ENCODE data around the gene SOX15.
A peak's percentile ranks its signal among the peaks of the same experiment; 100 is the strongest.
"Not testable (repeated sequence)": the region's sequence is repeated elsewhere in the genome, so short reads cannot be mapped to it uniquely, and the experiment has no call there.

Gene SOX15
- 0 to 0.54 (median 0.12) reads per million in 4 donors for total RNA-seq

GRCh38 chr17:7589891-7590691 lies at the start of gene SOX15:
TSS of gene SOX15 (minus strand) at chr17:7590094. CDS start at chr17:7589676, 418 bp downstream.
- no peak for DNase-seq

DNA sequence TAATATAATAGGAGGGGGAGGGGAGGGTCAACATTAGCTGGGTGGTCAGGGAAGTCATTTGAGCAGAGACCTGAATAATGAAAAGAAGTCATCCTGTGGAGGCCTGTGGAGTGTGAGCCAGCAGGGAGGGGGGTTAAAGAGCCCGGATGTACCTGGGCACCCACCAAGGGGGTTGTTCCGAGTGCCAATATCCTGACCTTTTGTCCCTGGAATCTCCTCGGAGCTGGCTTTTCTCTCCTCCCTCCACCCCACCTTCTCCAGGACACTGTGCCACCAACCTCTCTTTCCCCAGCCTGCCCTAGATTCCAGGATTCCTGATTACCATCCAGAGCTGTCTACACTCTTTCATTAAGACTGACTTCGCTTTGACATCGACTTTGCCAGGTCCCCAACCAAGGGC lies 46.3 kb upstream of the SOX15 start:
- no peak for DNase-seq

- DNase-seq = no peak
These were observed 44.5 kb upstream of the SOX15 start for GRCh38 chr17:7634384-7634783.

DNA sequence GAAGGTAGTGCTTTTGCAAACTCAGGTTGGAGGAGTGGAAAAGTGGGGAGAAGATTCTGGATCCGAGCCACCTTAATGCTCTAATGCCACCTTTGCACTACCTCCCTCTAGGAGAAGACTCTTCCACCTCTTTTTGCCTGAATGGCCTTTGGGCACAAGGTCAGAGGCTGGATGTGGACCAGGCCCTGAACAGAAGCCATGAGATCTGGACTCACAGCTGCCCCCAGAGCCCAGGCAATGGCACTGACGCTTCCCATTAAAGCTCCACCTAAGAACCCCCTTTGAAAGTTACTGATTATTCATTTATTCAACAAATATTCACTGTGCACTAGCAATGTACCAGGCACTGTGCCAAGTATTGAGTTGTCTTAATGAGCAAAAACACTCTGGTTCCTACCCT lies 43.2 kb upstream of the SOX15 start:
- DNase-seq = no peak

GRCh38 chr17:7632492-7632894 lies 42.6 kb upstream of the SOX15 start:
- peak in 1 of 5 donors; percentile 54 for DNase-seq

DNA sequence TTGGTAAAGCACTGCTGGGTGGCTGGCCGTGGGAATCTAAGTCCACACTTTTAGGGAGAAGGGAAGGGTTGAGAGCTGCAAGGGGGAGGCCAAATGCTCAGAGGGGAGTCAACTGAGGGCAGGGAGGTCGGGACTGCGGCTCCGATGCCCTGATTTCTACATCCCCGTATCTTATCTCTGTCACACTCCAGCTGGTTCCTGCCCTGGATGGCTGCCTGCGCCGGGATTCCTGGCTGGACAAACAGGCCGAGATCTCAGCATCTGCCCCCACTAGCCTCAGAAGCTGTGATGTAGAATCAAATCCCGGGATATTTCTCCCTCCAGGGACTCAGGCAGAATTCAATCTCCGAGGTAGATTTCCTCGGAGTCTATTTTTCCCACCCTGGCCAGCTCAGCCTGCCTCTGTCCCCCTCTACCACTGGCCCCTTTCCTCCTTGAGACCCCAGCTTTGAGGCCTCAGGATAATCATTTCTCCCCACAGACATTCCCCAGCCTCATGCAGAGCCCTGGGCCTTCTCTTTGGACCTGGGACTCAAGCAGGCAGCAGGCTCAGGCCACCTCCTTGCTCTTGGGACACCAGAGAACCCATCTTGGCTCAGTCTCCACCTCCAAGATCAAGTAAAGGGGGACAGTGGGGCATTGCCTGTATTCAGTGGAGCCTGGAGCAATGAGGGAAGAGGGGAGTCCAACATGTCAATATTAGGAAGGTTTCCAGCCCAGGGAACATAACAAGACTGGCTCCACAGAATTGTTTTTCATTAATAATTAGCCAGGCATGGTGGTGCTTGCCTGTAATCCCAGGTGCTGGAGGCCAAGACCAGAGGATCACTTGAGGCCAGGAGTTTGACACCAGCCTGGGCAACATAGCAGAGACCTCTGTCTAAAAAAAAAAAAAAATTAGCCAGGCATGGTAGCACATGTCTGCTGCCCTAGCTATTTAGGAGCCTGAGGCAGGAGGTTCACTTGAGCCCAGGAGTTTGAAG lies 41.8 kb upstream of the SOX15 start:
- no peak for DNase-seq

GRCh38 chr17:7629939-7630571 lies 40.2 kb upstream of the SOX15 start, which contains the start of gene SHBG:
TSS of gene SHBG (plus strand) at chr17:7630135. CDS start at chr17:7630173, 38 bp downstream.
- no peak for DNase-seq

GRCh38 chr17:7627250-7628121 lies 37.6 kb upstream of the SOX15 start, which contains the start of gene SAT2:
TSS of gene SAT2 (minus strand) at chr17:7627821. CDS start at chr17:7627635, 186 bp downstream.
- peak; percentile 74 to 91 (median 83) for DNase-seq

GRCh38 chr17:7626956-7627249 lies 37.0 kb upstream of the SOX15 start:
- no peak for DNase-seq

DNA sequence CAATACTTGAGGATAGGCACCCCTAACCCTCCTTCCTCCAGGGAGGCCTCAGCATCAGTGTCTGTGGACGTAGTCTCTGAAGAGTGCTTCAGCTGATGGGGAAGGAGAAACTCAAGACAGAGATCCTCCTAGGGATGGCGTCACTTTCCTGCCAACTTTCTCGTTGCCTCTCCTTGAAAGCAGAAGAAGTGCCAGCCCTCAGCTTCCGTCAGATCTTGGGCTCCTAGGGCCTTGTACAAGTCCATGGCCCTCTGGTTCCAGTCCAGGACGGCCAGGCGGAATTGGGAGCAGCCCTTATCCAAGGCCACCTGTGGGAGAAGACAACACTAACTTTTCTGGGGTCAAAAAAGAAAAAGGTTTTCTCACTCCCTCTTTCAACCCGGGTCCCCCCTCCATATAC lies 36.4 kb upstream of the SOX15 start:
- DNase-seq = no peak

GRCh38 chr17:7625749-7626148 lies 35.9 kb upstream of the SOX15 start:
- DNase-seq = not testable (repeated sequence)

GRCh38 chr17:7623661-7624060 lies 33.8 kb upstream of the SOX15 start:
- DNase-seq = no peak

GRCh38 chr17:7620835-7621234 lies 30.9 kb upstream of the SOX15 start:
- DNase-seq = no peak

DNA sequence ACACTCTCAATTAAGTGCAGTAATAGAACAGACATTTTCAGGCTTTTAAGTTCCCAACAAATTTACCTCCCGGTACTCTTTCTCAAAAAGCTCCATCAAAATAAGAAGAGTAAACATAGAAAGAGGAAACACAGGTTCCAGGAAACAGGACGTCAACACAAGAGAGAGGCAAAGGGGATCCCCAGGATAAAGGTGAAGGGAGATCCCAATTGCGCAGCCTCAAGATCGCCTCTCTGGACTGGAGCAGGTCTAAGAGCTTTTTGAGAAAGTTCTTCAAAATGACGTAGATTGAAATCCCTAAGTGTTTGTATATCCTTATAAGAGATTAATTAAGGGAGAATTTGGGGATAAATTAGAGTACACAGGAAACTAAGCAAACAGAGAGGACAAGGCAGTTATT lies 28.7 kb upstream of the SOX15 start:
- DNase-seq = no peak

DNA sequence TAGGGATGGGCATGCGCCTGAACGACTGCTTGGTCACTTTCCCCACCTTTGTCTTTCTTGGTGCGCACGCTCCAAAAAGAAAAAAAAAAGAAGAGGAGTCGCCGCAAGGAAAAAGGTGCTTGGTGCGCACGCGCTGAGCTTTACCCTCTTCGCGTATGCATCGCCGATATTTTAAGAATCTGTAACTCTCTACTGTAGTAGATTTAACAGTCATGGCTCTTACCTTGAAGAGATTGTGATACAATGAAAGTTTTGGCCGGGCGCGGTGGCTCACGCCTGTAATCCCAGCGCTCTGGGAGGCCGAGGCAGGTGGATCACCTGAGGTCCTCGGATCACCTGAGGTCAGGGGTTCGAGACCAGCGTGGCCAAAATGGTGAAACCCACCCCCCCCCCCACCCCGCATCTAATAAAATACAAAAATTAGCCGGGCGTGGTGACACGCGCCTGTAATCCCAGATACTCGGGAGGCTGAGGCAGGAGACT lies 25.4 kb upstream of the SOX15 start:
- no peak for DNase-seq

DNA sequence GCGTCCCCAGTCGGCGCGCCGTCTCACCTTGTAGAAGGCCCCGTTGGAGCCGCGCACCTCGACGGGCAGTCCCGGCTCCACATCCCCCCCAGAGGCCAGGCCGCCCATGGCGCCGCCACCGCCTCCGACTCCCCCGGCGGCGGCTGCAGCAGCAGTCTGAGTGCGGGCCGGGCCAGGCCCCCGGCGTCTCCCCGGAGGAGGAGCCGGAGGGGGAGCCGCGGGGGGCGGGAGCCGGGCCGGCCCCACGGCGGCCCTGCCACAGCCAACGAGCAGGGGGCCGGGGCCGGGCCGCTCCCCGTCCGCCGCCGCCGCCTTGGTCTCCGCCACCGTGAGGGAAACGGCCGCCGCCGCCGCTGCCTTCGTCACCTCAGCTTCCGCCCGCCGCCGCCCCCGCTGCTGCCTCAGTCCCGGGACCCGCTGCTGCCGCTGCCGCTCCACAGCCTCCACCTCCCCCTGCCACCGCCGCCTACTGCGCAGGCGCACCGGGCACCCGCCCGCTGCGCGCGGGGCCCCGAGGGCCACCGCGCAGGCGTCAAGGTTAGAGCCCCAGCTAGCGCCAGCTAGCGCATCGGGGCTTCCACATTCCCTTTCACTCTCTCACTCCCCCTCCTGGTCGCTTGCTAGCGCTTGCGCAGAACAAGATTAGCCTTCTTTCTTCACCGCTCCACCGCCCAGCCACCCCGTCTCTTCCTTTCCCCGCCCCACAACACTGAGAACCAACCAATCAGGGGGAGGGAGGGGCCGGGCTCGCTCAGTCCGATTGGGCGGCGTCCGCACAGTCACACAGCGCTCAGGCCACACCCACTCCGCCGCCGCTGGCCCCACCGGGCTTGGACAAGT lies 24.8 kb upstream of the SOX15 start, which contains the start of gene FXR2:
TSS of gene FXR2 (minus strand) at position 473 of the 840 bp plus-strand sequence. CDS start at position 108, 365 bp downstream.
- peak; percentile 98 to 100 (median 98) for DNase-seq

DNA sequence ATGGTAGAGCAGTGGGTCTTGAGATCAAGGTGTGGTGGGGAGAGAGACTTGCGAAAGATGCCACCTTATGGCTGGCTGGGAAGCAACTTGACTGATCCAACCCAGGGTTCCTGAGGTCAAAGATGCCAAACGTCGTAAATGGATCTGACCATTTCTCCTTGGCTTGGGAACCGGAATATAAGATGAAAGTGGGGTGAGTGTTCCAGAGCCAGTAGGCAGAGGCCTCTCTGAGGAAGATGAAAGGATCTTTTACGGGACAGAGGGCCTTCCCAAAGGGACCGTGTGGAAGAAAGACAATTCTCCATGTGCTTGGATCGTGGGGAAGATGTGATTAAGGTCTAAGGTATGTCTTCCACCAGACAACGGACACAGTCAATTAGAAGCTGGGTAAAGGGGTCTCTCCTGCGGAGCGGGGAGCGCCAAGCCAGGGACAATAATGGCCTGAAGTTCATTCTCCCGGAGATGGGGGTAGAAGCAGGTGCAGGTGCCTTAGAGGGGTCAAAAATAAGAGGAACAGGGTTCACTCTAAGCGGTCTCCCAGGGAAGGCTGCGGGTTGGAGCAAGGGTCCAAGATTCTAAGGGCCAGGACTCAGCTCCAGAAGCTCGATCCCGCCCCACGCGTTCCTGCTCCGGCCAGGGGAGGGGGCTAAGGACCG lies 24.0 kb upstream of the SOX15 start:
- no peak for DNase-seq

GRCh38 chr17:7612294-7612640 lies 22.4 kb upstream of the SOX15 start:
- DNase-seq = no peak

DNA sequence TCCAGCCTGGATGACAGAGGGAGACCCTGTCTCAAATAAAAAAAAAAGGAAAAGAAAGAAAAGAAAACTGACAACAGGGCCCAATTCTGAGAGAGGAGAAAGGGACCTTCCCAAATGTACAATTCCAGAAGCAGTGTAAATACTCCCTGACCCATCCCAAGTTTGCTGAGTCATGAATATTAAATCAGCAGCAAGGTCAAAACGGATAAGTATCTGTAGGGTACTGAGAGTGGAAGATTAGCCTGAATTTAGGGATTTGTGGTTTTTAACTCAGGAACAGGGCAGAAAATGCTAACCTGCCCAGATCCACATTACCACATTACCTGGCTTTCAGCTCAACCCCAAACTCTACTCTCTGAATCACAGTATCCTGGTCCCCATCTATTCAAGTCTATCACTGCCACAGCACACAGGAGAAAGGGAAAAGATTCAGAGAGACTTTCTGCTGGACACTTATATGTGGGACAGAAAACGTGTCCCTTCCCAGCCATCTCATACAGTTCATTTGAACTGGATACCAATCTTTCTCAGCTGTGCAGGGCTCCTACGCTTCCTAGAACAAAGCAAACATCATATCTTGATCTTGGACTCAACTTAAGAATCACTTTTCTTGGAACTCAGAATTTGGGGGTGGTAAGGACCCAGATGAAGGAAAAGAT lies 21.9 kb upstream of the SOX15 start:
- DNase-seq = no peak

DNA sequence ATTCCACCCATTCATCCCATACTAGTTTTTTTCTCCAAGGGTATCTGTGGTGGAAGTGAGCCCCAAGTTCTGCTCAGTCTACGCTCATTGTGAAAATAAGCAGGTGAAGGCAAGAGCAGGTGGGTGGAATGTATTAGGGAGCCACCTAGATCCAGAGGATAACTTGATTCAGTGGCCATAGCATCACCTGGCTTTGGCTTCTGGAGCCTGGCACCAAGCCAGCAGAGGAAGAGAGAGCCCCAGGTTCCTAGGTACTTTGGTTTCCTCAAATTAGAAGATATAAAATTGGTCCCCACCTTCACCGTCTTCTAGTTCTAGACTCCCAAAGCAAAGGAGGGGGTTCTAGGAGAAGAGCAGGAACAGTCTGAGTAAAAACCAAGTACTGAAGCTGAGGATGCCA lies 20.7 kb upstream of the SOX15 start:
- DNase-seq = no peak

Data from T-helper 1 cell (primary cell).